Dermis blood vessel endothelial cell (primary cell): ENCODE results near the gene HIGD2A. TPM values are rescaled to one million over a fixed set of nuclear protein-coding genes. Genes with fewer than 3 reads are reported as not detected.

Source experiments
- DNase-seq: peaks from one replicate; pipeline ENCODE4 v3.0.0; 2010
- total RNA-seq: library from RNA; depleted of rRNA; stranded (reverse); fragments of >200 nt; gene quantifications from 2 replicates; pipeline ENCODE4 v1.2.3, GENCODE V29; 2014

HIGD2A gene
- total RNA-seq, 1 donor from 2014 or later = 27.9 TPM

- DNase-seq = peak; percentile 55
Observed at GRCh38 chr5:176418251-176418650, 29.7 kb downstream of the HIGD2A start.

GRCh38 chr5:176420086-176420485 is 31.5 kb downstream of the HIGD2A start:
- no peak for DNase-seq

DNA sequence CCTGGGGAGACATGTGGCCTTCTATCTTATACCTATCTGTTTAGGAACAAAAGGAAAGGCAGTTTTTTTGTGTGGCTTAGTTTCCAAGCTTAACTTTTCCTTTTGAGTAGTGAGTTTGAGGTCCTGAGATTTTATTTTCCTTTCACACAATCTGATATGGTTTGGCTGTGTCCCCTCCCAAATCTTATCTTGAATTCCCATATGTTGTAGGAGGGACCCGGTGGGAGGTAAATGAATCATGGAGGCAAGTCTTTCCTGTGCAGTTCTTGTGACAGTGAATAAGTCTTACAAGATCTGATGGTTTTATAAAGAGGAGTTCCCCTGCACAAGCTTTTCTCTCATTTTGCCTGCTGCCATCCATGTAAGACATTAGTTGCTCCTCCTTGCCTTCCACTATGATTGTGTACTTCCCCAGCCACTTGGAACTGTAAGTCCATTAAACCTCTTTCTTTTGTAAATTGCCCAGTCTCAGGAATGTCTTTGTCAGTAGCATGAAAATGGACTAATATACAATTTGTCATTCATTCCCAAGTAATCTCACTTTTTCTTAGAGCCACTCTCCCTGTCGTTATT is 32.5 kb downstream of the HIGD2A start:
- DNase-seq = no peak

DNA sequence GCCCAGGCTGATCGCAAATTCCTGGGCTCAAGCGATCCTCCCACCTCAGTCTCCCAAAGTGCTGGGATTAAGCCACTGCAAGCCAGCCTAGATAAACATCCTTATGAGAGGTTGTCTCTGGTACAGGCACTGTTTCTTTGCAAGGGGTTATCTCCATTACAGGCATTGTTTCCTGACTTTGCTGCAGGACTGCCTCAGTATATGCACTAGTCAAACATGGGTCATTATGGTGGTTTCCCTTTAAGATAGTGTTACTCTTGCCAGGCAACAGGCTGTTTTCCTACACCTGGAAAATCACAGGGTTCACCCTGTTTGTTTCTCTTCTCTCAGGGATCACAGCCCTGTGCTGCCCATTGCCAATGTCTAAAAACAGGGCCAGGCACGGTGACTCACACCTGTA is 35.6 kb downstream of the HIGD2A start:
- peak; percentile 35 for DNase-seq

DNA sequence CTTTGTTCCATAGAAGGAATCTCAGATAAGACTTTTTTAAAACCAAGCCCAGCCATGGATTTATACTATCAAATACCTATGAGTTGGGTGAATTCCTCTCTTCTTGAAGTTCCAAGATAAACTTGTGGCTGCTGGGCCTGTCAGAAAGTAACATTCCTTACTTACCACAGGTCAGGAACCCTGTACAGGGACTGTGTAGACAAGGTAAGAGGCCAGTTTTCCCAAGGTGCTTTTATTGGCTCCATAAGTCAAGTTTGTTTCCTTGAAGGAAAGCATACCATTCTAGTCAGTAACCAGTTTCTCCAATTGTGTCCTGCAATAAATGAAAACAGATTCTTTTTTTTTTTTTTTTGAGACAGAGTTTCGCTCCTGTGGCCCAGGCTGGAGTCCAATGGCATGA is 36.6 kb downstream of the HIGD2A start:
- DNase-seq = no peak

GRCh38 chr5:176425791-176426190 is 37.2 kb downstream of the HIGD2A start:
- no peak for DNase-seq

GRCh38 chr5:176426876-176427275 is 38.3 kb downstream of the HIGD2A start:
- DNase-seq = no peak

- no peak for DNase-seq
Observed at GRCh38 chr5:176427971-176428370, 39.4 kb downstream of the HIGD2A start.

DNA sequence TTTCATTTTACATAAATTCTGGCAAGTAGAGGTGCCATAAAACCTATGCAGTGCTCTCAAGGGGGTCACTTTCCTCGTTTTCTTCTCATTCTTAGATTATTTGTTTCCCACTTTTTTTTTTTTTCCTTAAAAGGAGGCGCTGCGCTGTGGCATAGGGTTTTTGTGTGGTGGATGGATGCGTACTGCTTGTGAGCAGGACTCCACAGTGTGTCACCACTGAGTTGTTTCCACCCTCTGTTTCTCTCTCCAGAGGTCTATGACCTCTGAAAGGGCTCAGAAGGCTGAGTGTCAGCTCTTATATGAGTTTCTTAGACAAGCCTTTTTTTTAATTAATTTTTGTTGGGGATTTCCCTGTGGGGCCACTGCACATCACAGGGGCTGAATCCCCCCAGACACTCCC is 41.4 kb downstream of the HIGD2A start:
- peak; percentile 55 for DNase-seq

- no peak for DNase-seq
Observed at GRCh38 chr5:176432707-176433106, 44.2 kb downstream of the HIGD2A start.

DNA sequence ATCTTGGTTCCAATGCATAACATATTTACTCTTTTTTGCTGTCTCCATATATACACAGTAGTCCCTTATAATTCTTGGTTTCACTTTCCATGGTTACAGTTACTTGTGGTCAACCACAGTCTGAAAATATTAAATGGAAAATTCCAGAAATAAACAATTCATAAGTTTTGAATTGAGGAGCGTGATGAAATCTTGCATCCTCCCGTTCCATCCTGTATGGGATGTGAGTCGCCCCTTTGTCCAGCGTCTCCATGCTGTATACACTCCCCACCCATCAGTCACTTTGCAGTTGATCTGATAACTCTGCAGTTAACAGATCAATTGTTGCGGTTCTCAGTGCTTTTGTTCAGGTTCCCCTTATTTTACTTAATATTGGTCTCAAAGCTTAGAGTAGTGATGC is 48.1 kb downstream of the HIGD2A start:
- peak; percentile 90 for DNase-seq

DNA sequence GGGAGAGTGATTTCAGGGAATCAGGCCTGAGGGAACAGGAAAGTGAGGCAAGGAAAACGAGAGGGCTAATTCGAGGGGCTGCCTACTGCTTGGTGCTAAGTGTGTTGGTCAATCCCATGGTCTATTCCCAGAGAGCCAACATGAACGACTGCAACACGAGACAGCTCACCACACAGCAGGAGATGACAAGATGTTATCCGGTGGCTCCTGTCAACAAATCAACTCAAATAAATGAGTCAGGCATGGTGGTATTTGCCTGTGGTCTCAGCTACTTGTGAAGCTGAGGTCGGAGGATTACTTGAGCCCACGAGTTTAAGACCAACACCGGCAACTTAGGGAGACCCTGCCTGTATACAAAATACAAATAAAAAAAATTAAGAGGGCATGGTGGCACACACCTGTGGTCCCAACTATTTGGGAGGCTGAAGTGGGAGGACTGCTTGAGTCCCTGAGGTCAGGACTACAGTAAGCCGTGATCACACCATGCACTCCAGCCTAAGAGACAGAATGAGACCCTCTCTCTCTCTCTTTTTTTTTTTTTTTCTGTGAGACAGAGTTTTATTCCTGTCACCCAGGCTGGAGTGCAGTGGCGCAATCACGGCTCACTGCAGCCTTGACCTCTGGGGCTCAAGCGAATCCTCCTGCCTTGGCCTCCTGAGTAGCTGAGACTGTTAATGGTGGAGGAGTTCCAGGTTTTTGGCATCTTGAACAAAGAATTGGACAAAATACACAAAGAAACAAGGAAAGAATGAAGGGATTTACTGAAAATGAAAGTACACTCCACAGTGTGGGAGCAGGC is 50.6 kb downstream of the HIGD2A start:
- peak; percentile 66 for DNase-seq

Other genes with a start within 250 kb of the HIGD2A start
- gene SIMC1, start 150.3 kb upstream of the HIGD2A start, total RNA-seq = 1.5 and 3.9 TPM in 2 replicates
- gene KIAA1191, start 27.0 kb upstream of the HIGD2A start, total RNA-seq = 88.0 and 101 TPM in 2 replicates
- gene ARL10, start 23.3 kb upstream of the HIGD2A start, total RNA-seq = 14.7 and 15.0 TPM in 2 replicates
- gene NOP16, start 153 bp upstream of the HIGD2A start, total RNA-seq = 9.8 and 14.1 TPM in 2 replicates
- 107 and 163 TPM in 2 replicates for gene CLTB, start 27.8 kb downstream of the HIGD2A start, total RNA-seq
- 48.3 and 50.2 TPM in 2 replicates for gene FAF2, start 59.6 kb downstream of the HIGD2A start, total RNA-seq
- 4.1 and 8.6 TPM in 2 replicates for gene RNF44, start 148.7 kb downstream of the HIGD2A start, total RNA-seq
- under 0.01 TPM in 1 of 2 replicates, not detected in the other for gene CDHR2, start 160.6 kb downstream of the HIGD2A start, total RNA-seq
- 7.7 and 8.7 TPM in 2 replicates for gene GPRIN1, start 221.4 kb downstream of the HIGD2A start, total RNA-seq
- gene SNCB, start 241.8 kb downstream of the HIGD2A start, total RNA-seq = 0.84 and 1.4 TPM in 2 replicates
- not detected in 2 replicates for gene EIF4E1B, start 241.9 kb downstream of the HIGD2A start, total RNA-seq